ENCODE results near the gene PTMA.

DNA sequence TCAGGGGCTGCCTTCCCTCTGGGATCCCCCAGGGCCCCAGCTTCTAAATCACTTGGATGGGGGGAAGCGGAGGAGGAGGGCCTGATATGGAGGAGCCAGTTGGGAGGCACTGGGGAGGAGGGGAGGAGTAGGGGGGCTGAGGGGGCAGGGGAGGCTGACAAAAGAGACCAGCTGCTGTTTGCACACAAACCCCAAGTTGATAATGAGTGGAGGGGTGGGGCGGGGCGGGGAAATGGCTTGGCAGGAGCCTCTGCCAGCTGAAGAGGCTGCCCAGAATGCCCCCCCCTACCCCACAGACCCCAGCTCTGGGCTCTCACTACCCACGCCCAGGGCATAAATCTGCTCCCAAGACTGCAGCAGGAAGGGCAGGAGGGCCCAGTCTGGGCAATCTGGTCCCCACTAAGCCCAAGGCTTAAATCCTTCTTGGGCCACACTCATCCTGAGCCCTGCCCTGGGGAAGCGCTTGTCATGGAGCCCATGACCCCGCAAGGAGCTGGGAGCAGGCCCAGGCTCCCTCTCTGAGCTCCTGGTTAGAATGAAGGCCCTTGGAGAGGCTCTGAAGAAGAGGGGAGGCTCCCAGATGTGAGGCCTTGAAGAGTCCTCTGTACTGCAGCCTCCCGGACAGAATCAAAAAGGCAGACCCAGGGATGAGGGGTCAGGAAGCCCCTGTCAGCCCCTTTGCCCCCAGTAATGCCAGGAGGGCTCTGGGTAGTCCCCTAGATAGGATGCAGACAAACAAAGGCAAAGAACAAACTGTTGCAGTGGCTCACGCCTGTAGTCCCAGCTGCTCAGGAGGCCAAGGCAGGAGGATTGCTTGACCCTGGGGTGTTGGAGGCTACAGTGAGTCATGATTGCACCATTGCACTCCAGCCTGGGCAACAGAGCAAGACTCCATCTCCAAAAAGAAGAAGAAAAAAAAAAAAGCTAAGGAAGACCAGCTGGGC, 24.8 kb upstream of the PTMA start:
- TF ChIP-seq EZH2phosphoT487 (IDR thresholded peaks at IDR 0.05; ENCODE audit: borderline replicate concordance, low read length) (no peak), CTCF (IDR thresholded peaks at IDR 0.05; ENCODE audit: low read depth, low read length, poor library complexity, severe bottlenecking) (no peak)

Measured in DOHH2 (cell line).